Motor neuron (in vitro differentiated cells): ENCODE data around the gene ARL11. TPM values are rescaled to one million over a fixed set of nuclear protein-coding genes. Genes with fewer than 3 reads are reported as not detected.
A peak's percentile ranks its signal among the peaks of the same experiment; 100 is the strongest.
"Not testable (repeated sequence)": the region's sequence is repeated elsewhere in the genome, so short reads cannot be mapped to it uniquely, and the experiment has no call there.

ENCODE experiments used
- ATAC-seq, 8 experiments: fragments of 200-7000 bp; cut with Tn5 transposase; replicated peaks in 6 of 8; 2 replicates each; pipeline ENCODE4 v1.8.0; 2021; ENCODE audit warnings: mild to moderate bottlenecking in 8 of 8, moderate library complexity in 8 of 8
- H3K27ac ChIP-seq, 2 donors: fragments of 250-450 bp; sonication (Bioruptor Pico); 2 replicates each; pipeline ENCODE4 v1.9.0; 2021; ENCODE audit warnings: antibody characterized with exemption in 2 of 2, mild to moderate bottlenecking in 2 of 2, moderate library complexity in 1 of 2
- H3K4me1 ChIP-seq, 2 donors: fragments of 250-450 bp; sonication (Bioruptor Pico); replicated peaks in 1 of 2; 2 replicates each; pipeline ENCODE4 v1.6.1; 2021; ENCODE audit warnings: antibody characterized with exemption in 2 of 2, mild to moderate bottlenecking in 2 of 2, moderate library complexity in 1 of 2
- H3K4me3 ChIP-seq, 5 donors: fragments of 250-450 bp; sonication (Bioruptor Pico); 2 replicates each; pipeline ENCODE4 v1.9.0; 2021; ENCODE audit warnings: antibody characterized with exemption in 5 of 5, mild to moderate bottlenecking in 5 of 5, moderate library complexity in 4 of 5
- WGBS, 10 experiments: fragments of 450-650 bp; shearing (Covaris generic); methylation state at CpG; one replicate each; pipeline ENCODE4 v1.0.0; 2022; 5-methylcytosine and 5-hydroxymethylcytosine counted together
- in situ Hi-C, 9 experiments: fragments of 400-800 bp; cut with MboI; loops; one replicate each; pipeline ENCODE4 v1.15.0; 2021; ENCODE audit warnings: low sequenced_read_pairs in 9 of 9, low pct_unique_long_range_greater_than_20kb in 2 of 9; ENCODE audit not compliant: unreplicated experiment in 9 of 9
- total RNA-seq, 8 experiments: library from RNA; unstranded; fragments of 300-600 nt; gene quantifications; 2 replicates each; pipeline versions ENCODE4 v1.2.3 to v1.2.4, GENCODE V29; 2022

The ARL11 gene
- total RNA-seq, 8 experiments from 2014 or later = 0.08 to 0.38 (median 0.15) TPM; not detected in 3

GRCh38 chr13:49602005-49602404 is 26.3 kb upstream of the ARL11 start:
- in situ Hi-C loops = loop anchor here in 6 of 9 experiments (10.0 to 25.0 kb wide), 3 partner anchors 290 to 315 kb away; no protein-coding TSS in a partner anchor
- no peak overlapping the region for H3K4me3 ChIP-seq
- 80 to 100% (median 93%) methylated on average over 1 of the region's 1 CpG; no CpG with 5 or more reads in 3 of the 10 experiments for WGBS, 10 experiments
- no peak overlapping the region for H3K27ac ChIP-seq
- ATAC-seq = no peak
- H3K4me1 ChIP-seq = no peaks in the 10 kb centered on the region

DNA sequence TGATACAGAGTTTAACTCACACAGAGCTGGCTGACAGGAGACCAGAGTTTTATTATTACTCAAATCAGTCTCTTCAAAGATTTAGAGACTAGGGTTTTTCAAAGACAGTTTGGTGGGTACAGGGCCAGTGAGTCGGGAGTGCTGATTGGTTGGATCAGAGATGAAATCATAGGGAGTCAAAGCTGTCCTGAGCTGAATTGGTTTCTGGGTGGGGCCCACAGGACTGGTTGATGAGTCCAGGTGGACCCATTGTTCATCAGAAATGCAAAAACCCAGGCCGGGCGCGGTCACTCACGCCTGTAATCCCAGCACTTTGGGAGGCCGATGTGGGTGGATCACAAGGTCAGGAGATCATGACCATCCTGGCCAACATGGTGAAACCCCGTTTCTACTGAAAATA is 25.7 kb upstream of the ARL11 start:
- not testable (repeated sequence) for H3K27ac ChIP-seq, H3K4me1 ChIP-seq, H3K4me3 ChIP-seq, ATAC-seq
- 40 to 100% (median 80%) methylated on average over 1 to 3 of the region's 7 CpGs; no CpG with 5 or more reads in 5 of the 10 experiments for WGBS, 10 experiments
- in situ Hi-C loops = loop anchor here in 6 of 9 experiments (10.0 to 25.0 kb wide), 3 partner anchors 290 to 315 kb away; no protein-coding TSS in a partner anchor

DNA sequence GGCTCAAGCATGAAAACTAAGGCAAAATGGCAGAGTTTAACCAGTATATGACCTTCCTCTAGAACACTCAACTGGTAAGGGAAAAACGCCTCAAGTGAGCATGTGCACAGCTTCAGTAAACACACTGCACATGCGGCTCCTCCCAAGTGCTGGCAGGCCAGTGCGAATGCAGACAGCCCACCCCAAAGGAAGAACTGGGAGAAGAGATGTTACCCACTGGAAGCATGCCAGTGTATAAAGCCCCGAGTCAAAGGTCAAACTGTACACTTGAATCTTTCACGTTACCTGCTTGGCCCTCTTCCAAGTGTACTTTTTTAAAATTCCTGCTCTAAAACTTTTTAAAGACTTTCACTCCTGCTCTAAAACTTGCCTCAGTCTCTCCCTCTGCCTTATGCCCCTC is 23.7 kb upstream of the ARL11 start:
- Histone ChIP-seq H3K27ac (no peak overlapping the region), H3K4me3 (no peak overlapping the region), H3K4me1 (no peaks in the 10 kb centered on the region)
- in situ Hi-C loops = loop anchor here in 6 of 9 experiments (10.0 to 25.0 kb wide), 3 partner anchors 292 to 317 kb away; no protein-coding TSS in a partner anchor
- 18 to 100% (median 83%) methylated on average over 1 to 4 of the region's 5 CpGs; no CpG with 5 or more reads in 1 of the 10 experiments for WGBS, 10 experiments
- ATAC-seq = peak in 1 of 8 experiments; percentile 12

DNA sequence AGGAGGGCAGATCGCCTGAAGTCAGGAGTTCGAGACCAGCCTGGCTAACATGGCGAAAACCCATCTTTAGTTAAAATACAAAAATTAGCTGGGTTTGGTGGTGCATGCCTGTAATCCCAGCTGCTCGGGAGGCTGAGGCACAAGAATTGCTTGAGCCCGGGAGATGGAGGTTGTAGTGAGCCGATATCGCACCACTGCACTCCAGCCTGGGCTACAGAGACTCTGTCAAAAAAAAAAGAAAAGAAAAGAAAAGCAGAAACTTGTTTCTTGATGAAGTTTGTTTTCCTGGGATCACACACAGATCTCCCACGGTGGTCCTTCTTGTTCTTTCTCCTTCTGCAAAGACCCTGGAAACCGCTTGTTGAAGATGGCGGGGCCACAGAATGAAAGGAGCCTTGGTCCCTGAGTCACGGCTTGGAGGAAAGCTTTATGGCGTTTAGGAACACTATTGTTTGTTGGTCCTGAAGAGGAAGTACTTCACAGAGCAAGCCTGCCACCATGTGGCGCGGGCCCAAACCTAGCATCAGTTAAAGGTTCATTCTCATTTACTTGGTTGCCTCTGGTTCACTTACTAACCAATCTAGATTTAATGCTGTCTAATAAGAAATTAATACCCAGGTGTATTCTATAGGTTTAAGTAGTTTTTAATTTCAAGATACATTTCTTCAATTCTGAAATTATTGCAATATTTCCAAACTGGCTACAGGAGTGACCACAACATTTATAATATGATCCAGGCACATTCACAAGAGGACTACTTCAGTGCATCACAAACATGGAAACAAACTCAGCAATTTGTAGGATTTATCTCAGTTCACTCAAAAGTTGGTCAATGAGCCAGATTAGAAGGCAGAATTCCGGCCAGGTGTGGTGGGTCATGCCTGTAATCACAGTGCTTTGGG is 21.3 kb upstream of the ARL11 start:
- Histone ChIP-seq H3K4me1 (no peaks in the 10 kb centered on the region), H3K4me3 (peak overlapping the region in 1 of 5 donors; percentile 17), H3K27ac (no peak overlapping the region)
- whole genome bisulfite sequencing, 10 experiments = 2 to 88% (median 39%) methylated on average over 3 to 13 of the region's 15 CpGs
- ATAC-seq = peak; percentile 94 to 100 (median 99)
- in situ Hi-C loops = loop anchor here in 6 of 9 experiments (10.0 to 25.0 kb wide), 3 partner anchors 295 to 320 kb away; no protein-coding TSS in a partner anchor

- Histone ChIP-seq H3K27ac (no peak overlapping the region), H3K4me1 (no peaks in the 10 kb centered on the region), H3K4me3 (no peak overlapping the region)
- in situ Hi-C loops = loop anchor here in 6 of 9 experiments (10.0 to 25.0 kb wide), 3 partner anchors 295 to 320 kb away; no protein-coding TSS in a partner anchor
- ATAC-seq = no peak
- WGBS, 10 experiments = 40 to 76% (median 60%) methylated on average over 2 to 5 of the region's 5 CpGs; no CpG with 5 or more reads in 2 of the 10 experiments
These were observed 20.5 kb upstream of the ARL11 start for GRCh38 chr13:49607761-49608160.

- in situ Hi-C loops = loop anchor here in 6 of 9 experiments (10.0 to 25.0 kb wide), 3 partner anchors 296 to 321 kb away; no protein-coding TSS in a partner anchor
- H3K4me3 ChIP-seq = no peak overlapping the region
- no peaks in the 10 kb centered on the region for H3K4me1 ChIP-seq
- no peak overlapping the region for H3K27ac ChIP-seq
- 36 to 100% (median 100%) methylated on average over 1 of the region's 1 CpG; no CpG with 5 or more reads in 2 of the 10 experiments for WGBS, 10 experiments
- no peak for ATAC-seq
These were observed 19.5 kb upstream of the ARL11 start for GRCh38 chr13:49608651-49609331.

DNA sequence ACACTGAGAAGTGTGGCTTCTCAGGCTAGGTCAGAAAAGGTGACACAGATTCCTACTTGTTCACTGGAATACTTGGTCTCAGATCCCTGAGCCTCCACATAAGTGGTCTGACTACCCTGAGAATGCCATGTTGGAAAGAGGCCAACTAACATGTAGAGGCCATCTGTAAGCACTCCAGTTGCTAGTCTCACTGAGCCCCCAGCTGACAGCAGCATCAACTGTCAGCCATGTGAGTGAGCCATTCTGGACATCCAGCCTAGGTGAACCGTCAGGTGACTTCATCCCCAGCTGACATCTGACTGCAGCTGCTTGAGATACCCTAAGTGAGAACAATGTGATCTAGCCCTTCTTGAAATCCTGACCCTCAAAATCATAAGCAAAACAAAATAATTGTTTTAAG is 18.1 kb upstream of the ARL11 start:
- in situ Hi-C loops = loop anchor here in 6 of 9 experiments (10.0 to 25.0 kb wide), 3 partner anchors 298 to 323 kb away; no protein-coding TSS in a partner anchor
- no peak overlapping the region for H3K27ac ChIP-seq
- WGBS, 10 experiments = 67 to 100% (median 86%) methylated on average over 1 of the region's 1 CpG; no CpG with 5 or more reads in 7 of the 10 experiments
- ATAC-seq = peak in 1 of 8 experiments; percentile 36
- H3K4me3 ChIP-seq = no peak overlapping the region
- H3K4me1 ChIP-seq = no peaks in the 10 kb centered on the region

DNA sequence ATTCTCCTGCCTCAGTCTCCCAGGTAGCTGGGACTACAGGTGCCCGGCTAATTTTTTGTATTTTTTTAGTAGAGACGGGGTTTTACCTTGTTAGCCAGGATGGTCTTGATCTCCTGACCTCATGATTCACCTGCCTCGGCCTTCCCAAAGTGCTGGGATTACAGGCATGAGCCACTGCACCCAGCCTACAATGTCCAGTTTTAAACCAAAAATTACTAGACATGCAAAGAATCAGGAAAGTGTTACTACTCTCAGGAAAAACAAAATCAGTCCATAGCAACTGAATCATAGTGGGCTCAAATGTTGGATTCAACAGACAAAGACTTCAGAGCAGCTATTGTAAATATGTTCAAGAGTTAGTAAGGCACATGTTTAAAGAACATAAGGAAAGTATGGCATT is 16.3 kb upstream of the ARL11 start:
- not testable (repeated sequence) for H3K4me1 ChIP-seq, ATAC-seq, H3K4me3 ChIP-seq, H3K27ac ChIP-seq
- in situ Hi-C loops = loop anchor here in 6 of 9 experiments (10.0 to 25.0 kb wide), 3 partner anchors 300 to 325 kb away; no protein-coding TSS in a partner anchor
- WGBS, 10 experiments = 43 to 100% (median 93%) methylated on average over 1 to 3 of the region's 3 CpGs; no CpG with 5 or more reads in 1 of the 10 experiments

GRCh38 chr13:49615836-49616675 is 12.3 kb upstream of the ARL11 start:
- ATAC-seq = no peak

GRCh38 chr13:49616676-49617065 is 11.6 kb upstream of the ARL11 start:
- H3K4me1 ChIP-seq = no peaks in the 10 kb centered on the region
- no peak overlapping the region for H3K27ac ChIP-seq
- no peak for ATAC-seq
- WGBS, 10 experiments = 0 to 100% (median 54%) methylated on average over 1 to 3 of the region's 3 CpGs; no CpG with 5 or more reads in 4 of the 10 experiments
- no peak overlapping the region for H3K4me3 ChIP-seq
- in situ Hi-C loops = loop anchor here in 6 of 9 experiments (10.0 to 25.0 kb wide), 3 partner anchors 304 to 329 kb away; no protein-coding TSS in a partner anchor

More at GRCh38 chr13:49615836-49616675, 12.3 kb upstream of the ARL11 start:
- 10 to 86% (median 52%) methylated on average over 1 to 8 of the region's 8 CpGs; no CpG with 5 or more reads in 1 of the 10 experiments for WGBS, 10 experiments
- Histone ChIP-seq H3K27ac (no peak overlapping the region), H3K4me3 (no peak overlapping the region), H3K4me1 (no peaks in the 10 kb centered on the region)
- in situ Hi-C loops = loop anchor here in 6 of 9 experiments (10.0 to 25.0 kb wide), 3 partner anchors 304 to 329 kb away; no protein-coding TSS in a partner anchor

- peak in 3 of 8 experiments; percentile 27 to 83 (median 31) for ATAC-seq
- Histone ChIP-seq H3K4me3 (no peak overlapping the region), H3K27ac (no peak overlapping the region), H3K4me1 (no peaks in the 10 kb centered on the region)
- 3 to 100% (median 67%) methylated on average over 1 to 18 of the region's 22 CpGs; no CpG with 5 or more reads in 1 of the 10 experiments for WGBS, 10 experiments
- in situ Hi-C loops = loop anchor here in 5 of 9 experiments (25.0 kb wide), 2 partner anchors 308 to 333 kb away; no protein-coding TSS in a partner anchor
These were observed 8.1 kb upstream of the ARL11 start for GRCh38 chr13:49620170-49620621.
